ENCODE measurements around the gene PRDM8.

The PRDM8 gene

DNA sequence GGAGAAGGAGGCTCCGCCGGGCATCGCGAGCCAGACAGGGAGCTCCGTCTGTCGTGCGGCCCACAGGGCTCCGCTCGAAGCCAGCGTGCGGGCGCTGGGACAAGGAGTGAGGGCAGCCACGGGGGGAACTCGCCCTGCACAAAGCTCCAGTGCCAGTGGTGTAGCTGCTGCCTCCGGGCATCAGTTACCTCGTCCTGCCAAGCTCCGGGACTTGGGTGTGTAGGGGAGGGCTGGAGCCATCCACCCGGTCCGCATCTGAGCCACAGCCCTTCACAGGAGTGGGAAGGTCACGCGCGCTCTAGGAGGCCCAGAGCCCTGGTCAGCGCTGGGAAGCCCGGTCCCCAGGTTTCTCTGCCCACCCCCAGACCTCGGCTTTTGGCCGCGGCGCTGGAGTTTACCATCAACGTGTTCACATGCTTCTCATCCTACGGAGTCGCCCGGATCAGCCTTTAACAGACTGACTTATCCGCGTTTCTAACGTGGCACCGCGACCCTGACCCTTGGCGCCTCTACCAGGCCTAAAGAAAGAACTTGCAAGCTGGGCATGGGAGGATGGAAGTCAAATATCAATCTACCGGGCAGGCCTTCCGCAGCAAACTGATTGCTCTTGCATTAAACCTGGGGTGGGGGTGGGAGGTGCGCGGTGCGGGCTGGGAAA lies 8.4 kb upstream of the PRDM8 start:
- H3K36me3 Mint-ChIP-seq (ENCODE audit: low read depth): no peaks in the 10 kb centered on the region
- H3K27ac Mint-ChIP-seq: no peak overlapping the region
- peaks cover 35% of the 10 kb centered on the region for H3K4me1 Mint-ChIP-seq
- H3K9me3 Mint-ChIP-seq: no peaks in the 10 kb centered on the region
- peaks cover 100% of the 10 kb centered on the region for H3K27me3 Mint-ChIP-seq (ENCODE audit: low read depth)
- TF ChIP-seq, protein P1, sequence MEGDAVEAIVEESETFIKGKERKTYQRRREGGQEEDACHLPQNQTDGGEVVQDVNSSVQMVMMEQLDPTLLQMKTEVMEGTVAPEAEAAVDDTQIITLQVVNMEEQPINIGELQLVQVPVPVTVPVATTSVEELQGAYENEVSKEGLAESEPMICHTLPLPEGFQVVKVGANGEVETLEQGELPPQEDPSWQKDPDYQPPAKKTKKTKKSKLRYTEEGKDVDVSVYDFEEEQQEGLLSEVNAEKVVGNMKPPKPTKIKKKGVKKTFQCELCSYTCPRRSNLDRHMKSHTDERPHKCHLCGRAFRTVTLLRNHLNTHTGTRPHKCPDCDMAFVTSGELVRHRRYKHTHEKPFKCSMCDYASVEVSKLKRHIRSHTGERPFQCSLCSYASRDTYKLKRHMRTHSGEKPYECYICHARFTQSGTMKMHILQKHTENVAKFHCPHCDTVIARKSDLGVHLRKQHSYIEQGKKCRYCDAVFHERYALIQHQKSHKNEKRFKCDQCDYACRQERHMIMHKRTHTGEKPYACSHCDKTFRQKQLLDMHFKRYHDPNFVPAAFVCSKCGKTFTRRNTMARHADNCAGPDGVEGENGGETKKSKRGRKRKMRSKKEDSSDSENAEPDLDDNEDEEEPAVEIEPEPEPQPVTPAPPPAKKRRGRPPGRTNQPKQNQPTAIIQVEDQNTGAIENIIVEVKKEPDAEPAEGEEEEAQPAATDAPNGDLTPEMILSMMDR (IDR thresholded peaks at IDR 0.05; ENCODE audit: unreplicated experiment in 3 of 3): no peak
- H3K4me3 Mint-ChIP-seq: peak overlapping the region in 1 of 3 experiments; percentile 28

DNA sequence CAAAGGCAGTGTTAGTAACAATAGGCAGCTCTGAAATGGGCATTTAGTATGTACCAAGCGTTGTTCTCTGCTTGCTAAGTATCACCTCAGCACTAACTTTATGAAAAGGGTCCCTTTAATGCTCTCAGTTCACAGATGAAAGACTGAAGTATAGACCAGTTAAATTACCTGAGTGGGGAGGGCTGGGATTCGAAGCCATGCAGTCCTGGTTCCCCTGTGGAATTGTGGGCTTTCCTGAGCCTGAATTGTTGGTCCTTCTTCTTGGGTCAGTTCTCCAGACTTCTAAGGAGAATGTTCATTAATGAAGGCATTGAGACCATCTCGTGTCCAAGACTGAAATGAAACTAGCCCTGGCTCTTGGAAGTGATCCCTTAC lies 7.7 kb upstream of the PRDM8 start:
- Mint-ChIP-seq H3K9me3 (no peaks in the 10 kb centered on the region), H3K36me3 (ENCODE audit: low read depth) (no peaks in the 10 kb centered on the region), H3K4me3 (peak overlapping the region in 2 of 3 experiments; percentile 31 to 55), H3K4me1 (peaks cover 32% of the 10 kb centered on the region), H3K27me3 (ENCODE audit: low read depth) (peaks cover 100% of the 10 kb centered on the region), H3K27ac (no peak overlapping the region)
- TF ChIP-seq, protein P1 (IDR thresholded peaks at IDR 0.05; ENCODE audit: unreplicated experiment in 3 of 3): no peak

DNA sequence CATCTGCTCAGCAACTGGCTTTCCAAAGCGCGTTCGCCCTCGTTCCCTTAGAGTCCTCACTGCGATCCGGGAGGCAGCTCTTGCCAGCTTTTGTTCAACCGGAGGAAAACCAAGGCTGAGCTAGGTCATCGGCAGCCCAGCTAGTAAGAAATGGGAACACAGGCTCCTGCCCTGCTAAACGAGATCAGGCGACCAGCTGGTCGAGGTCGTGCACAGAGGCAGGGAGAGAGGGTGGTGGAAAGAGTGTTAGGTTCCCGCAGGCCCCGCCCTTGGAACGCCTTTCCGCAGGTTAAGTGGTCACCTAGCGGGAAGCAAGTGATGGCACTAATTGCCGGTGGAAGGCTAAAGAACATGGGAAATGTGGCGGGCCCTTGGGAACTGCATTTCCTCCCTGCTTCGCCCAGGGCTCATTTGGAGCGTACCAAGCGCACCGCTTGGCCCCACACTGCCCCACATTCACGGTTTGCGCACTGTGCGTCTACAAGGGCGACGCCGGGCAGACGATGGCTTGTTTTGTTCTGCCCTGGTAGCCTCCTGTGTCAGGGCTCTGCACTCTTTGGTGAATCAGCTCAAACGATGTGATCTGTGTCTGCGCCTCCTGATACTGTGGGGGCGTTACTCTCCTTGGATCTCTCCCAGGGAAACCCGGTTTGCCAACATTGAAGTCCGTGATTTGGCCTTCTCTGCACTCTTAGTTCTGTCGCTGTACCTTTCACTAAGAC lies 7.2 kb upstream of the PRDM8 start:
- Mint-ChIP-seq H3K36me3 (ENCODE audit: low read depth) (no peaks in the 10 kb centered on the region), H3K4me3 (peak overlapping the region; percentile 18 to 55 (median 31)), H3K4me1 (peaks cover 27% of the 10 kb centered on the region), H3K9me3 (no peaks in the 10 kb centered on the region), H3K27me3 (ENCODE audit: low read depth) (peaks cover 100% of the 10 kb centered on the region), H3K27ac (no peak overlapping the region)
- TF ChIP-seq, protein P1 (IDR thresholded peaks at IDR 0.05; ENCODE audit: unreplicated experiment in 3 of 3): no peak

DNA sequence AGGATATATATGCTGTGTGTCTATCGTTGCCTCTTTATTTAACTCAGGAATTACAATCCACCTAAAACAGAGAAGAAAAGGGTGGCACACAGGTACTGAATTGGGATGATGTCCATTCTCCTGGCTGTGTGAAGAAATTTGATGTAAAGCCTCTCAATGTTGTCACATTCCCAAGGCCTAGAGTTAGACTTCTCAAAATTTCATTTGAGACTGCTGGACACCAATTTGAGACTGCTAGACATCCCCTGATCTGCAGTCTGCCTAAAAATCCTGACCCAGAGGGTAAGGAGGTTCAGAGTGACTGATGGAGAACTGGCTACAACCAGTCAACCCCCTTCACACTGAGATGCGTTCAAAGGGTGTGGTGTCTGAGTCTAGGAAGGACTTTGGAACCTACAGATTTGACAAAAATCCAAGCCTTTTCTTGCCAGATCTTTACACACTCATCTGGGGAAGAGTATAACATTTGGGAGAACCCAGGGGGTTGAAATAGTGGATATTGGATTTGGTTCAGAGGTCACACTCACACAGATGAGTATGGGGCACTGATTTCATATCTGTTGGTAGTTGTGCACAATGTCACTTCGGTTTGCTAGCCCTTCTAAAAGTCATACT lies 4.9 kb upstream of the PRDM8 start:
- Mint-ChIP-seq H3K36me3 (ENCODE audit: low read depth) (no peaks in the 10 kb centered on the region), H3K4me1 (peaks cover 18% of the 10 kb centered on the region), H3K4me3 (no peak overlapping the region), H3K9me3 (no peaks in the 10 kb centered on the region), H3K27me3 (ENCODE audit: low read depth) (peaks cover 100% of the 10 kb centered on the region), H3K27ac (no peak overlapping the region)
- TF ChIP-seq, protein P1 (IDR thresholded peaks at IDR 0.05; ENCODE audit: unreplicated experiment in 3 of 3): no peak

DNA sequence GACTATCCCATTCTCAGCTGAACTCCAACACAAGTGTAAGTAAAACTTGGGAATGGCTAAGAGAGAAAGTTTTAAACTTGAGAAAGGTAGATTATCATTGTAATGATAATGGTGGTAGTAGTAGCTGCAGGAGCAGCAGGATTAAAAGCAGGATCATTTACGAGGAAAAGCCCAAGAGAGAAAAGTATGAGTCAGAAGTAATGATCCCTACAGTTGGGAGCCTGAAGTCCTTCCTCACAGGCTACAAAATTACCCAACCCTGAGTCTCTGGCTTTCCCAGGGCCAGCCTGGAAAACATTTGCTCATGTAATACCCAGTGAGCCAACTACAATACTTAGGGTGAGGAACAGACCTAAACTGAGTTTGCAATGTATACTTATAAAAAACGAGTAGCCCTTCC lies 4.4 kb upstream of the PRDM8 start:
- H3K4me1 Mint-ChIP-seq: peaks cover 24% of the 10 kb centered on the region

More for the DNA sequence above, 4.4 kb upstream of the PRDM8 start:
- Mint-ChIP-seq H3K9me3 (no peaks in the 10 kb centered on the region), H3K36me3 (ENCODE audit: low read depth) (no peaks in the 10 kb centered on the region), H3K4me3 (no peak overlapping the region), H3K27ac (no peak overlapping the region), H3K27me3 (ENCODE audit: low read depth) (peaks cover 100% of the 10 kb centered on the region)
- TF ChIP-seq, protein P1 (IDR thresholded peaks at IDR 0.05; ENCODE audit: unreplicated experiment in 3 of 3): no peak

Measured in nephron (organoid).